HCEC 1CT (cell line): Measurements from ENCODE around the gene FAU.
A peak's percentile ranks its signal among the peaks of the same experiment; 100 is the strongest.

ENCODE experiments used
- DNase-seq: peaks from one replicate; pipeline ENCODE4 v3.0.0-alpha.2; 2017

The FAU gene

DNA sequence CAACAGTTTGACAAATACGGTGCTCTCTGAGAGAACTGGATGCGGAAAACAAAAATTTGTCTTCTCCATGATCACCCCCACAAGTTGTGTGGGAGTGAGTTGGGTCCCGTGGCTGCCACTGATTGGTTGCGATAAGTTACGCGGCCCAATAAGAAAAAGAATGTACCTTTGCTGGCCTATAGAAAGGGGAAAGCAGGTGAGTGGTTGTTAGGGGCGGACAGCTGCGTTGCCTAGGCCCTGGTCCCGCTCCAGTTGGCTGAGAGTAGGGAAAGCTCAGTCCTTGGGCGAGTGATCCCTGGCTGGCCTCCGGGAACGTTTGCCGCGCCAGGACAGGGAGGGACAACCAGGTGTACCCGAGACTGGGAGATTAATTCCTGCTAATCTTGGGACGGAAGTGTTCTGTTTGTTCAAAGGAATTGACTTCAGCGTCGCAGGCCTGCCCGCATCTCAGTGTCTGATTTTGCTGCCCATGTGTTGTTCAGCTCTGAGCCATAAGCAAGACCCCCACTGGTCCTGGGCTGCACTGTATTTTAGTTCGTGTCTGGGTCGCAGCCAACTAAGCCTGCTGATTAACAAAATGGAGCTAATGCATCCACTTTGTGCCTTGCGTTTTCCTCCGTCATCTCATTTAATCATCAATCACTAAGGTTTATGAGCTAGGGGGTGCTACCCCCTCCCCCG is 13.2 kb upstream of the FAU start:
- DNase-seq: peak; percentile 95

DNA sequence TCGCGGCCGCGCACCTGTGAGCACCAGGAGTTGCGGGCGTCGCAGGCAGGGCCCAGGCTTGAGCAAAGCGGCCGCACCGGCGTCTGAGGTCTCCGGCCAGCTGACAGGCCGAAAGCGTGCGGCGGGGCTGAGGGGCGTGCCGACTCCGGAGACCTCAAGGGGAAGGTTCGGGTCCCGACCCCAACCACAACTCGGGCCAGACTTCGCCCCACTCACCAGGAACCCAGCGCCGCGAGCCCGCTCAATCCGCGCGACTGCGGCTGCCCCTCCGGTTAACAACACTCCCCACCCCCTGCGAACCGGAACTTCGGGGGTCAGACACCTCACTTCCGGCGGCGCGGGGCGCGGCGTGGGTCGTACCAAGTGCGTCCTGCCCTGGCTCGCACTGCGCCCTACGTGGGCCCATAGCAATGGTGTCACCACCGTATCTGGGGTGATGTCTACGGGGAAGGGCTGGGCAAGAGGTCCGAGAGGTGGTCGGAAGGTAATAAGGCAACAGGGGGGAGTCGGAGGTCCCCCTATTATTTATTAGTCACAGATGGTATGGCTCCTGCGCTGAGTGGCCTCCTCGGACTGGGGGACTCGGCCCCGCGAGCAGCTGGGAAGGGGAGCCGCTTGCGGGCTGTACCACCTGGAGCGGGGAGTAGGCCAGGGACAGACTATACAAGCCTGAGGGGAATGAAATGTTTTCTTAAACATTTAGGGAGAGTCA is 12.5 kb upstream of the FAU start, which contains the start of gene SYVN1:
Gene SYVN1, minus strand, starts transcription at position 280 of the 712 bp plus-strand sequence. CDS start 918 bp downstream, outside the sequence.
- peak; percentile 83 for DNase-seq

DNA sequence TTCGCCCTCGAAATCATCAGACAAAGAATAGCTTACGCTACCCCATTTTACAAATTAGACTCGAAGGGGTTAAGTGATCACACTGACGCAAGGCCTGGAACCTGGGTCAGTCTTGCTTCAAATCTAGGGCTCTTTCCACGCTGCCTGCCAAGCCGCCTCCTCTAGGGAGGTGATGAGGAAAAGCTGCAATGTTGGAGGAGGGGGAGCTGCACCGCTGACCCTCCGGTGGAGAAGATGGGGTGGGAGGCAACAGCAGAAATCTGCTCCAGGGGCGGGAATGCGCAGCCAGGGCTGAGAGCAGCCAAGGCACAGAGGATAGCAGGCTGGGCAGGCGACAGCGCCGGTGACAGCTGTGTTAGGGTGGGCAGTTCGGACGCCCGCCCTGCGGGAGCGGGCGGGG is 11.8 kb upstream of the FAU start:
- no peak for DNase-seq

DNA sequence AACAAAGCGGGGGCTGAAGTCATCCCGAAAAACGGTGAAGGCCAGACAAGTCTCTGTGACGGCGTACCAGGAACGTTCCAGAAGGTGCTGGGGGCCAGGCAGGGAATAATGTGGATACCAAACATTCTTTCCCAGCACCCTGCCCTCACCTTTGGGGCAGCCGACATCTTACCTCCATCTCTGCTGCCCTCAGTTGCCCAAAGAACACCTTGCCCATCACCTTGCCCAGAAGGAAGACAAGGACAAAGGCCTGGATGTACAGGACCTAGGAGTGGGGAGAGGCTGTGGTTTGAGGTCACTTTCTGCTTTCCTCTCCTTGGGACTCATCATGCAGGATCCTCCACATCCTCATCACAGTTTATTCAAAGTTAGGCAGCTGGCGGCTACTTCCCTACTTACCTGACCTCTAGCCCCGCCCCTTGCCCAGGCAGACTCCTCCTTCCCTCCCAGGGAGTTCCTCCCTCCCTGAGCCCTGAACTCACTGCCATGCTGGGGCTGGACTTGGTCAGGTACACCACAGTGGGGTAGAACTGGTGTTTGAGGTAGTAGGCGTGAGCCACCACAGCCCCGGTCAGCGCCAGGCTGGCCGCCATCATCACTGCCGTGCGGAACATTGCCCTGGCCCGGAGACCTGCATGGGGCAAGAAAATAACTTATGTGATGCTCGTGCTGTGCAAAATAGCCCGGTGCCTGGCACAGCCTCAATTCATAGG is 11.2 kb upstream of the FAU start:
- DNase-seq: no peak

DNA sequence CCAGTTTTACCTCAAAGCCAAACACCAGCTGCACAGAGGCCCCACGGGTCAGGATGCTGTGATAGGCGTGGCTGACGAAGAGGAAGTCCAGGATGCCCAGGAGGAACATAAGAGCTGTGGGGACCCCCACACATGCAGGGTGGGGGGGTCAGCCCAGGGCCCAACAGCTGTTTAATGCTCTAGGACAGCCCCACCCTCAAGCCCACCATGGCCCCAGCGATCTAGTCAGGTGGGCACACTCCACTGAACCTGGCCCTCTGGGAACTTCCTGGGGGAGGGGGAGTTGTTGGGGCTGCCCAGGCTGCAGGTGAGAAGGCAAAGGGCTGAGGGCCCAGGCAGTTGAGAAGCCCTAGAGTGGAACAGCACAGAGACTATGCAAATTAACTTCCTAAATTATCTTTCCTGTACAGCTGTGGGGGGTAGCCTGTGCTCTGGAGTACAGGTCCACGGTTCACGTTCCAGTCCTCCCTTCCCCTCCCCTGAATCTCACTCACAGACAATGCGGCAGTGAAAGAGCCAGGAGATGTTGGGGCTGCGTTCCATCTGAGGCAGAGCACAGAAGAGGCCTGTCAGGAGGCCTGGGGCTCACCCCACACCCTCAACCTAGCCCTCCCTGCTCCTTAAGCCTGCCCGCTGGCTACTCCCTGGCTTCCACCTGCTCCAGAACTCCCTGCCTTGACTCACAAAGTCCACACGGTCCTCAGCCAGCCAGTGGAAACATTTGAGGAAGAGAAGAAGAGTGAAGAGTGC is 10.5 kb upstream of the FAU start:
- no peak for DNase-seq

DNA sequence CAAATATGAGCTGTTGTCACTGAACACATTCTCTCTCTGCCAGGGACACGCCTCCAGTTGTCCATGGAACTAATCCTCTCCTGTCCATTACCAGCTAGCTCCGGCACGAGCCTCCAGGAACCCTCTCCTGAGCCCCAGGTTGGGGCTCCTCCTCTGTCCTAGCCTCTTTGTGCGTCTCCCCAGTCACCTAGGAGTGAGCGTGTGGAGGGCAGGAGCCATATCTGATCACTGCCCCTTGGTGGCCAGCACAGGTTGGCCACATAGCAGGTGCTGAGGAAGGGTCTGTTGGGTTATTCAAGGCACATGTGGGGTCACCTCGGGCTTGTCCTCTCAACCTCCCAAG is 9.9 kb upstream of the FAU start:
- DNase-seq: no peak

DNA sequence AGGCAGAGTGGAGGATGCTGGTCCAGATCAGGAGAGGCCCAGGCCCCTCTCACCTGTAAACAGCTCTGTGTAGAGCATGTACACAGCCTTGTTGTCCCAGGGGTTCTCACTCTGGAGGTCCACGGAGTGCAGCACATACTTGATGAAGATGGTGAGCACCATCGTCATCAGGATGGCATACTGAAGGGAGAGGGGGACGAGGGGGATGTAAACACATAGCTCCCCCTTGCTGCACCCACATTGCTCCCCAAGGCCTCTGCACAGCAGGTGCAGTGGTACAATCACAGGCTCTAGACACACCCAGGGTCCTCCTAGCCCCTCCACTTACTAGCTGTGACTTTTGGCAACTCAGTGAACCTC is 9.5 kb upstream of the FAU start:
- no peak for DNase-seq

DNA sequence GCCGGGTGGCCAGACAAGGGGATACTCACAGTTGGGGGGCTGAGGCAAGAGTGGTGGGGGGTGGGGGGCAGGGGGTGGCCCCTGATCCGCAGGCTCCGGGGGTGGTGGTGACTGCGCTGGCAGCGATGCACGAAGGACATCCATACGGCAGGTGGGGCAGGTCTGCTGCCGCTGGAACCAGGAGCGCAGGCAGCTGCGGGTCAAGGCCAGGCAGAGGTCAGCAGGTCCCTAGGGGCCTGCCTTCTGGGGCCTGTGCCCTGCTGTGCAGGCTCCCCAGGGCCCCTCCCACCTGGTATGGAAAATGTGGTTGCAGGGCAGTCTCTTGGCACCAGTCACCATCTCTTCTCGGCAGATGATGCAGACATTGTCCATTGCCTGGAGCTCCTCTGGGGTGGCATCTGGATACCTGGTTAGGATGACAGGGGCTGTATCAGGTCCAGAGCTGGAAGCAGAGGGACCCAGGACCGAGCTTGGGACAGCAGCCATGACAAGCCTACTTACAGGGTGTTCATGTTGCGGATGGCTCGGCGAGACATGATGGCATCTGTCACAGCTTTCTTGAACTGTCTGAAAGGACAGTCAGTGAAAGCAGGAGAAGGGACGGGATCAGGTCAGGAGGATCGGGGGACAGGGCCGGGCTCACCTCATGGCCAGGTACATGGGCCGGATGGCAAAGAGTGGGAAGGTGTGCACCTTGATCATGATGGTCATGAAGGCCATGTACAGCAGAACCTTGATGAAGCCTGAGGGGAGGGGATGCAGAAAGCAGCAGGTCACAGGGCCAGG is 8.9 kb upstream of the FAU start:
- no peak for DNase-seq

DNA sequence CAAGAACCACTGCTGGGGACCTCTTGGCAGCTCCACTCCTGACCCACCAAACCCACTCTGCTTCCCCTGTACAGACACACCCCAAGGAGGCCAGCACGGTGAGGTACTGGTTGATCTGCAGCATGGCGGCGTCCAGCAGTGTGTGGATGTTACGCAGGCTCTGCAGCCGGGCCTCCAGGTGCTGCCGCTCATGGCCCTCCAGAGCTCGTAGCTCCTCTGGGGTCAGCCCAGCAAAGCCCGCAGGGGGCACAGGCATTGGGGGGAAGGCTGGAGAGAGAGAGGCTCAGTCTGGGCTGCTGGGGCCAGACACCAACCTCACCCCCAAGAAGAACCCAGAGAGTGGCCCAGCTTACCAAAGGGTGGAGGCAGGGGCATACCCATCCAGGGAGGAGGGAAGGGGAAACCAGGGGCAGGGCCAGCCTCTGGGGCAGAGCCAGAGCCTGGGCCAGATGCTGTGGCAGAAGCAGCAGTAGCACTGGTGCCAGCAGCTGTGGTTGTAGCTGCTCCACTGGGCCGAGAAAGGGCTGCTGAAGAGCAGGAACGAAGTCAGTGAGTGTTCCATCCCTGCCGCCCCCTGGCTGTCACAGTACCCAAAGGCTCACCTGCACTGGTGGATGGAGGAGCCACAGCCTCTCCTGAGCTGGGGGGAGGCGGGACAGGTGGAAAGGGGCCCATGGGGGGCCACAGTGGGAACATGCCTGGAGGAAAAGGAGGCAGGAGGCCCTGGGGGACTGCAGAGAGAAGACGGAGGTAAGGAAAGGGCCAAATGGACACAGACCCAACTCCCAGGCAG is 7.9 kb upstream of the FAU start:
- DNase-seq: no peak

DNA sequence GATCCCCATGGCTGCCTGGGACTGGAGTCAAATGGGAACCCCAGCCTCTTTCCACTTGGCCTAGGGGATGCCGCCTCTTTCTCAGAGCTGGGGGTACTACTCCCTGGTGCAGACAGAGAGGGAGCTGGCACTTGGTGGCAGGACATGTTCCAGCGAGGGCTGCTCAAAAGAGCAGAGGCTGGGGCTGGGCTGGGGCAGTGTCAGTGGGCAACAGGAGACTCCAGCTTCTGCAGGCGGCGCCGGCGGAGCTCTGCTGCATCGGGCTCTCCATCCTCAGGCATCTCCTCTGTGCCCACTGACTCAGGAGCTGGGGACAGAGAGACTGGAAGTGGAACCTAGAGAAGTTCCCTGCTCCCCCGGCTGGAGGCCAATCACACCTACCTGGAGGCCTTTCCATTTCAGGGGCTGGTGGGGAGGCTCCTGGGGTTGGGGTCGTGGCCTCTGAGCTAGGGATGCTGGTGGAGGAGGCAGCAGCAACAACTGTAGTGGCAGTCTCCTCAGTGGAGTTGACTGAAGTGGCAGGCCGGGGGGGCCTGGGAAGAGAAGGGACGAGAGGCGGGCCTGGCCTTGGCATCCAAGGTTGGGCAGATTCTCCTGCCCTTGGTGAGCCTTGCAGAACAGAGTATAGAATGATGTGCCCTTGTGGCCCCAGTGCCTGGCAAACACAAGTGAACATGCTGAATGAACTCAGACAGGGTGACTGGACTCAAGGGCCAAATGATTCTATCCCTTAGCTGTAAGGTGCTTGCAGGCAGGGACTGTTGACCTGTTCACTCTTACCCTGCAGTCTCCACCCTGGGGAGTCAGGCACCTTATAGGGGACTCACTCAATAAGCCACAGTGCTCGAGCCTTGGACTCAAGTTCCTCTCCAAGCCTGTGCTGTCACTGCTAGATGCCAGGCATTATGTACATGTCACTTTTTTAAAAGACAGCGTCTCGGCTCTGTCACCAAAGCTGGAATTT is 6.5 kb upstream of the FAU start:
- no peak for DNase-seq

DNA sequence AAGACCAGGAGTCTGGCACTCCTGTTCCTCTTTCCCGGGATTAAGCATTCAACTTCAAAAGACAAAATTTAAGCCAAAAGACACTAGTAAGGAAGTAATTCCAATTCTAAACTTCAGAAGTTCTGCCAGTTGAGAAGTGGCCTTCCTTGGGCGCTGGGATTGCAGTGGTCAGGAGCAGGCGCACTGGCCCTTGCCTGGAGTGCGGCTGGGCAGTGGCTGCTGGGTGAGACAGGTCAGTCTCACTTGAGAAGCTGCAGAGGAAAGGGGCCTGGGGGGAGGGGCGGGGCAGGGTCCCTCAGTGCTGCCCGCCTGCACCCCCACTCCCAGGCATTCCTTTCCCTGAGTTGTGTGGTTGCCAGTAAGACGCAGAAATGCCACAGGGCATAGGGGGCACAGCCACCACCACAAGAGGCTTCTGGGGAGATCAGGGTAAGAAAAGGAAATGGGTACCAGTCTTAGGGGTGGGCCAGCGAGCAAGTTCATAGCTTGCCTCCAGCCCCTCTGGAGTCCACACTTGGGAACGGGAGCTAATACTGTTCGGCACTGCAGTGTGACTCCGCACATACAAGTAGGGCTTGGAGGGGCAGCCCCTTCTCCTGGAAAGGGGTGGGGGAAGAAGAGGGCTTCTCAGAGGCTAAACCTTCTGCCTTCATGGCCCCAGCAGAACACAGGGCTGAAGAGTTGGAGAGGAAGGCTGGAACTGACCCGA is 5.7 kb upstream of the FAU start:
- DNase-seq: no peak

DNA sequence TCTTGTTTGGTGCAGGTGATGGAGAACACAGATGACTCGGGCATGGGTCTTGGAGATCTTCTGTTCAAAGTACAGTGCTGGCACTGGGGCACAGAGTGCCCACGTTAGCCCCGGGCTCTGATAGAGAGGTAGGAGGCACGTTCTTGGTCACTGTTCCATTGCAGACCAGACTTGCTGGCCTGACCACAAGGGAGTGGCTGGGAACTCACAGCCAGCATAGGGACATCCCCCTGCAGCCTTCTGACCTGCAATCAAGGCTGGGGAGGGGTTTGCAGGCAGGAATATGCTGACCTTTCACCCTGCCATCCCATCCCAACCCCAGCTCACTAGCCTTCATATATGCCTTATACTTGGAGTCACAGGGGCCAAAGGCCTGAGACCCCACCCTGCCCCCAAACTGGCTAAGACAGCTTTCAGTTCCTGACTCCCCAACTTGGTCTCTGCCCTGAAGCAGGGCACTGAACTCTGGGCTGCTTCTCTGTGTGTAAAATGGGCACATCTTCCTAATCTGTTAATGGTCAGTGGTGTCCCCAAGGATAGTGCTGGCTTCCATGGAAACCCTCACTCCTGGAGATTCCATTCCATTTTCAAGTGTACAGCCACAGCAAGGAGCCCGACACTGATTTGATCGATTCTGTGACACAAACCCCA is 4.8 kb upstream of the FAU start:
- no peak for DNase-seq

DNA sequence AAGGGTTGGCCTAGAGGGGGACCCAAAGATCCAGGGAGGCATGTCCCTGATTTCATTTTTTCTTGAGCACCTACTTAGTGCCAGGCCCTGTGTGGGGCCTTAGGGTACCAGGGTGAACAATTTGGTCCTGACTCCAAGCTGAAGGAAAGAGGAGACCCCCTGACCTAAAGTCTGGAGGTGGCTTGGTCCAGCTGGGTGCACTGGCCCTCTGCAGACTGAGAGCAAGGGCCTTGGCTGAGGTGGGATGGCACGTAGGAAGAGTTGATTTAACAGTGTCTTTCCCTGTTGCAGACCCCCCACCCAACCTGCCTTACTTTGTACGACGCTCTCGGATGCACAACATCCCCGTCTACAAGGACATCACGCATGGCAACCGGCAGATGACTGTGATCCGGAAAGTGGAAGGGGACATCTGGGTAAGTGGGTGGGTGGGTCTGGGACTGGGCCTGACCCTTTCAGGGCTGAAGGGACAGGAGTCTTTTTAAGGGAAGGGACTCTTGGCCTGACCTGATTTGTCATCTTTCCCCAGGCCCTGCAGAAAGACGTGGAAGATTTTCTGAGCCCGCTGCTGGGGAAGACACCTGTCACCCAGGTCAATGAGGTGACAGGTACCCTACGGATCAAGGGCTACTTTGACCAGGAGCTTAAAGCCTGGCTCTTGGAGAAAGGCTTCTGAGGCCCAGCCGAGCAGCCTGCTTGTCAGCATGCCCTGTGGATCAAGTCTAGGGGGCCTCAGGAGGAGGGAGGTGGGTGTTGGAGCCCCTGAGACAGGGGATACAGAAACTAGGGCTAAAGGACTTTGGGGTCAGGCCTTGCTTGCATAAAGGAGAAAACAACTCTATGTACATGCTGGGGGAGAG is 3.5 kb upstream of the FAU start:
- no peak for DNase-seq

DNA sequence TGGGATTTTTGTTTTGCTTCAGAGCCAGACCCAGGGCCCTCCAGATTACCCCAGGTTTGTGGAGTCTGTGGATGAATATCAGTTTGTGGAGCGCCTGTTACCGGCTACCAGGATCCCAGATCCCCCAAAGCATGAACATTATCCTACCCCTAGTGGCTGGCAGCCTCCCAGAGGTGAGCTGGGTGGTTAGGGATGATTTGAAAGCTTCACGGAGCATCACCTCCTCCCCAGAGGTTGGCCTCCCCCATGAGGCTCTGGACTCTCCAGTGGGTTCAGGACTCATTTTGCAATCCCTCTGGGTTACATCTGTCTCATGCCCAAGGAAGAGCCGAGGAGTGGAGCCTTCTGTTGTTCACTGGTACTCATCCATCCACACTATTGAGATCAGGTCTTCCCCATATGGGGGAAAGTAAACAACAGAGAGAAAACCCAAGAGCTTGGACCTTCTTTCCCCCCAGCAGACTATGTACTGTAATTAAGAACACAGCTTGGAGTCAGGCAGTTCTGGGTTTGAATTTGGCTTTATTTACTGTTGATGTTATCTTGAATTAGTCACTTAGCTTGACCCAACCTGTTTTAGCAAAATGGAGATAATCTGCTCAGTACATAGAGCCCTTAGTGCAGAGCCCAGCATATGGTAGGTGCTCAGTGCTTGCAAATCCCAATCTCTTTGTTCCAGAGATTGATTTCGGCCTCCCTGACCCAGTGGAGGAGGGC is 2.7 kb upstream of the FAU start:
- no peak for DNase-seq

DNA sequence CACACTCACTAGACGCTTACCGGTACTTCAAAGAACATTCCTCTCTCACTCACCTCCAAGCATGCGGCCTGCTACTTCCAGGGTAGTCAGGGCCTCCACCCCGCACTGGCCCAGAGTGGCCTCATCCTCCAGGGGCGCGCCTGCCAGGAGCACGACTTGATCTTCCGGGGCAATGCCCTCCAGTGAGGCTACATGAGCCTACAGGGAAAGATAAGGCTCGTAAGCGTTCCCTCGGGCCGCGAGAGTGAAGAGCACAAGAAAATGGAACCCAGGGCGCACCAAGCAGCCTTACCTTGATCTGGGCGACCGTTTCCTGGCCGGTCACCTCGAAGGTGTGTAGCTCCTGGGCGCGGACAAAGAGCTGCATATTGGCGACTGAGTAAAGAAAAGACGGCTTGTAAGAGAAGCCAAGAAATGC is 478 bp downstream of the FAU start:
- no peak for DNase-seq

DNA sequence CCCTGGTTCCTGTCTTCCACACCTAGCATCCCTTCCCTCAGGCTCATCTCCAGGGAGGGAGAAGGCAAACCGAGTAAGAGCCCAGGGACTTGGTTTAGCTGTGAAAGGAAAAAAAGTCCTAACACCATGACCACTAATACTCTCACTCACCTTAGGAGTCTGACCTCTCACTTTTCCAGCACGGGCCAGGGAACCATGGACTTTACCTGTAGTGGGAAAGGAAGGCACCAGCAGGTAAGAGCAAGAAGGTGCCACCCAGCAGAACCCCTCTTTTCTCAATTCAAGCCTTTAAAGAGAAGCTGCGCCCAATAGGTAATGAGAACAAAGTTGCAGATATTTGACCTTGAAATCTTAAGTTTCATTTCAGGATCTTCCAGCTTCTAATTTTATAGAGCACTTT is 1.1 kb downstream of the FAU start:
- DNase-seq: no peak

DNA sequence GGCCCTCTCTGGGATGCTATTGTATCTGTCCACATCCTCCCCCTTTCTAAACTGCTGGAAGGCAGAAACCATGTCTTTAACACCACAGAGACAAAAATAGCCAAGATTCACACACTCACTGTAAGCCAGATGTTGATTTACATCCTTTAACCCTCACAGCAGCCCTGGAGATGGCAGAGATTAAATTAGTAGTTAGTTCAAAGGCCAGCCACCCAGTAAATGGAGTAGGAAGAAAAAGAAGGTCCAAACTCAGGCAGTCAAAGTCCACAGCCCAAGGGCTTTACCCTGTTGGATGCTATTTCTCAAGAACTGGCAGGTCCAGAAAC is 2.3 kb downstream of the FAU start:
- no peak for DNase-seq
